Erythroblast (primary cell): Measurements from ENCODE around the gene PLAAT4.

ENCODE experiments used
- GATA1 ChIP-seq: IDR thresholded peaks from 2 replicates; pipeline ENCODE4 v1.6.1; 2011; ENCODE audit warnings: low read depth, mild to moderate bottlenecking, control low read depth, low read length, moderate library complexity
- POLR2A ChIP-seq: IDR thresholded peaks from 2 replicates; pipeline ENCODE4 v1.6.1; 2011; ENCODE audit warnings: mild to moderate bottlenecking, low read length

DNA sequence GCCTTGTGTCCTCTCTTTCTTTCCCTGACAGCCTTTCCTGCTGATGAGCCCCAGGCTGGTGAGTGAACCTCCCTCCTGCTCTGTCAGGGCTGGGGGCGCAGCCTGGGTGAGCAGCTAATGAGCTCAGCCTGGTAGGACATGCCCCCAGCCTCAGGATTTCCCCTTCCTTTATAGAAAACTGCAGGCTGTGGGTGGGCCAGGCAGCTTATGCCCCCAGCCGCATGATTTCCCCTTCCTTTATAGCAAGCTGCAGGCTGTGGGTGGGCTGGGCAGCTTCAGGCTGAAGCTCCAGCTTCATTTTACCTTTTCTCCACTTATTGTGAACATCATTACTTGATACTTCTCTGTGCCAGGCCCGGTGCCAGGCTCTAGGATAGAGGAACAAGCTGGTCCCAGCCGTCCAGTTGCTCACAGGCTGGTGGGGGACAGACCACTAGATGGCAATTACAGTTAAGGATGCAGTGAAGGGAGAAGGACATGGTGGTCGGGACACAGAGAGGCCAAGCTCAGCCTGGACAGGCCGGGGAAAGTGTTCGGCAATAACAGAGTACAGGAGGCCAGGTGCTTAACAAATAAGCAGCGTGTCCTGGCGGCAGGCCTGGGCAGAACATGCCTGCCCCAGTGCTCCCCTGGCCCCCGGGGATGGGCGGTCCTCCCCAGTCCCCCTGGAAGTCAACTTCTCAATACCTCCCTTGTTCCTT lies 25.4 kb upstream of the PLAAT4 start:
- TF ChIP-seq POLR2A (no peak), GATA1 (no peak)
